Activated T-cell treated with anti-CD3 and anti-CD28 coated beads, Interleukin-2, amount 50 U/mL, for 4 hours (primary cell): ENCODE results near the gene SSH2. TPM values are rescaled to one million over a fixed set of nuclear protein-coding genes. Genes with fewer than 3 reads are reported as not detected.

ENCODE experiments used
- ATAC-seq, 2 donors: fragments of 200-7000 bp; cut with Tn5 transposase; one replicate each; pipeline ENCODE4 v1.10.0; 2021
- DNase-seq: peaks from one replicate; pipeline ENCODE4 v3.0.0-alpha.2; 2020
- H3K27me3 Mint-ChIP-seq: one replicate; pipeline ENCODE4 v1.8.0; 2021; ENCODE audit warnings: low read depth, mixed read lengths
- H3K36me3 Mint-ChIP-seq: one replicate; pipeline ENCODE4 v1.8.0; 2022; ENCODE audit warnings: mixed read lengths; ENCODE audit not compliant: insufficient read depth
- H3K4me1 Mint-ChIP-seq: one replicate; pipeline ENCODE4 v1.8.0; 2021; ENCODE audit warnings: low read depth, mixed read lengths
- H3K4me3 Mint-ChIP-seq: one replicate; pipeline ENCODE4 v1.8.0; 2021; ENCODE audit warnings: mild to moderate bottlenecking, moderate library complexity, mixed read lengths
- H3K9me3 Mint-ChIP-seq: one replicate; pipeline ENCODE4 v1.8.0; 2021; ENCODE audit warnings: mixed read lengths
- total RNA-seq, 3 donors: library from RNA; stranded (reverse); gene quantifications; one replicate each; pipeline ENCODE4 v1.2.1, GENCODE V29; 2021

SSH2 gene
- total RNA-seq, 3 donors from 2014 or later, result 25.0 to 27.0 (median 25.9) TPM

GRCh38 chr17:29847527-29848400 lies 82.3 kb downstream of the SSH2 start:
- no peaks in the 10 kb centered on the region for H3K27me3 Mint-ChIP-seq
- H3K36me3 Mint-ChIP-seq, result peaks cover 13% of the 10 kb centered on the region
- DNase-seq (no peak), ATAC-seq (no peak)
- H3K4me3 Mint-ChIP-seq, result no peak overlapping the region
- H3K9me3 Mint-ChIP-seq, result no peaks in the 10 kb centered on the region
- H3K4me1 Mint-ChIP-seq, result no peaks in the 10 kb centered on the region

- H3K9me3 Mint-ChIP-seq, result no peaks in the 10 kb centered on the region
- H3K36me3 Mint-ChIP-seq, result peaks cover 13% of the 10 kb centered on the region
- H3K27me3 Mint-ChIP-seq, result no peaks in the 10 kb centered on the region
- H3K4me3 Mint-ChIP-seq, result no peak overlapping the region
- ATAC-seq (no peak), DNase-seq (no peak)
- no peaks in the 10 kb centered on the region for H3K4me1 Mint-ChIP-seq
These were observed 82.9 kb downstream of the SSH2 start for GRCh38 chr17:29847118-29847517.

- Mint-ChIP-seq H3K36me3 (peaks cover 11% of the 10 kb centered on the region), H3K27me3 (no peaks in the 10 kb centered on the region), H3K4me1 (no peaks in the 10 kb centered on the region), H3K9me3 (no peaks in the 10 kb centered on the region), H3K4me3 (no peak overlapping the region)
- no peak for ATAC-seq
- DNase-seq, result no peak
These were observed 83.7 kb downstream of the SSH2 start for GRCh38 chr17:29846298-29846697.

GRCh38 chr17:29844339-29845048 lies 85.5 kb downstream of the SSH2 start:
- ATAC-seq (no peak), DNase-seq (no peak)
- H3K4me1 Mint-ChIP-seq, result no peaks in the 10 kb centered on the region
- no peaks in the 10 kb centered on the region for H3K9me3 Mint-ChIP-seq
- no peaks in the 10 kb centered on the region for H3K27me3 Mint-ChIP-seq
- H3K36me3 Mint-ChIP-seq, result peaks cover 11% of the 10 kb centered on the region
- no peak overlapping the region for H3K4me3 Mint-ChIP-seq

- H3K4me3 Mint-ChIP-seq, result no peak overlapping the region
- DNase-seq (no peak), ATAC-seq (no peak)
- H3K27me3 Mint-ChIP-seq, result no peaks in the 10 kb centered on the region
- no peaks in the 10 kb centered on the region for H3K4me1 Mint-ChIP-seq
- H3K36me3 Mint-ChIP-seq, result peaks cover 9% of the 10 kb centered on the region
- no peaks in the 10 kb centered on the region for H3K9me3 Mint-ChIP-seq
These were observed 89.1 kb downstream of the SSH2 start for GRCh38 chr17:29840884-29841283.

GRCh38 chr17:29839656-29840055 lies 90.4 kb downstream of the SSH2 start:
- no peaks in the 10 kb centered on the region for H3K27me3 Mint-ChIP-seq
- no peak for DNase-seq
- H3K9me3 Mint-ChIP-seq, result no peaks in the 10 kb centered on the region
- H3K36me3 Mint-ChIP-seq, result peaks cover 5% of the 10 kb centered on the region
- H3K4me1 Mint-ChIP-seq, result no peaks in the 10 kb centered on the region
- no peak overlapping the region for H3K4me3 Mint-ChIP-seq
- no peak for ATAC-seq

- DNase-seq, result no peak
- peaks cover 5% of the 10 kb centered on the region for H3K36me3 Mint-ChIP-seq
- no peaks in the 10 kb centered on the region for H3K27me3 Mint-ChIP-seq
- H3K4me1 Mint-ChIP-seq, result no peaks in the 10 kb centered on the region
- H3K4me3 Mint-ChIP-seq, result no peak overlapping the region
- no peak for ATAC-seq
- H3K9me3 Mint-ChIP-seq, result no peaks in the 10 kb centered on the region
These were observed 91.1 kb downstream of the SSH2 start for GRCh38 chr17:29838961-29839360.

- no peak for ATAC-seq
- no peaks in the 10 kb centered on the region for H3K27me3 Mint-ChIP-seq
These were observed 92.5 kb downstream of the SSH2 start for GRCh38 chr17:29837531-29837930.

GRCh38 chr17:29836643-29837042 lies 93.4 kb downstream of the SSH2 start:
- no peaks in the 10 kb centered on the region for H3K27me3 Mint-ChIP-seq
- peaks cover 2% of the 10 kb centered on the region for H3K4me1 Mint-ChIP-seq
- no peak for ATAC-seq
- DNase-seq, result no peak
- H3K9me3 Mint-ChIP-seq, result no peaks in the 10 kb centered on the region
- peaks cover 2% of the 10 kb centered on the region for H3K36me3 Mint-ChIP-seq
- H3K4me3 Mint-ChIP-seq, result no peak overlapping the region

More at GRCh38 chr17:29837531-29837930, 92.5 kb downstream of the SSH2 start:
- H3K9me3 Mint-ChIP-seq, result no peaks in the 10 kb centered on the region
- no peak for DNase-seq
- H3K4me3 Mint-ChIP-seq, result no peak overlapping the region
- no peaks in the 10 kb centered on the region for H3K4me1 Mint-ChIP-seq
- H3K36me3 Mint-ChIP-seq, result peaks cover 2% of the 10 kb centered on the region

GRCh38 chr17:29835435-29836351 lies 94.3 kb downstream of the SSH2 start:
- H3K27me3 Mint-ChIP-seq, result no peaks in the 10 kb centered on the region
- DNase-seq (no peak), ATAC-seq (no peak)
- no peak overlapping the region for H3K4me3 Mint-ChIP-seq
- H3K4me1 Mint-ChIP-seq, result peaks cover 3% of the 10 kb centered on the region
- H3K9me3 Mint-ChIP-seq, result no peaks in the 10 kb centered on the region
- H3K36me3 Mint-ChIP-seq, result peaks cover 2% of the 10 kb centered on the region

- Mint-ChIP-seq H3K4me1 (peaks cover 13% of the 10 kb centered on the region), H3K36me3 (peaks cover 2% of the 10 kb centered on the region), H3K27me3 (no peaks in the 10 kb centered on the region), H3K9me3 (no peaks in the 10 kb centered on the region), H3K4me3 (no peak overlapping the region)
- no peak for ATAC-seq
- DNase-seq, result no peak
These were observed 96.2 kb downstream of the SSH2 start for GRCh38 chr17:29833801-29834200.

GRCh38 chr17:29828676-29829284 lies 101.2 kb downstream of the SSH2 start:
- Mint-ChIP-seq H3K9me3 (no peaks in the 10 kb centered on the region), H3K36me3 (peaks cover 4% of the 10 kb centered on the region), H3K4me1 (peaks cover 28% of the 10 kb centered on the region), H3K27me3 (no peaks in the 10 kb centered on the region), H3K4me3 (no peak overlapping the region)
- ATAC-seq (no peak), DNase-seq (no peak)

GRCh38 chr17:29827179-29827578 lies 102.8 kb downstream of the SSH2 start:
- ATAC-seq, result no peak
- DNase-seq, result no peak
- no peaks in the 10 kb centered on the region for H3K9me3 Mint-ChIP-seq

More at GRCh38 chr17:29827179-29827578, 102.8 kb downstream of the SSH2 start:
- Mint-ChIP-seq H3K4me3 (no peak overlapping the region), H3K4me1 (peaks cover 28% of the 10 kb centered on the region), H3K27me3 (no peaks in the 10 kb centered on the region), H3K36me3 (peaks cover 2% of the 10 kb centered on the region)
